HFF-Myc (cell line): ENCODE measurements around the gene SNRPB2.

Source experiments
- DNase-seq: peaks from one replicate; pipeline ENCODE4 v3.0.0-alpha.2; 2011; ENCODE audit warnings: low read depth; ENCODE audit errors: extremely low read depth
- H3K4me3 ChIP-seq: replicated peaks from 2 replicates; pipeline ENCODE4 v1.5.1; 2011; ENCODE audit warnings: low read depth, mild to moderate bottlenecking, control low read depth, low read length
- CTCF ChIP-seq: IDR thresholded peaks from 2 replicates; pipeline ENCODE4 v1.5.1; 2012; ENCODE audit warnings: mild to moderate bottlenecking, low read depth, low read length, control low read depth; ENCODE audit errors: missing control alignments

The SNRPB2 gene

GRCh38 chr20:16775961-16776360 lies 46.1 kb downstream of the SNRPB2 start:
- TF ChIP-seq CTCF = no peak
- no peak for DNase-seq
- H3K4me3 ChIP-seq = no peak overlapping the region

GRCh38 chr20:16777126-16777525 lies 47.3 kb downstream of the SNRPB2 start:
- no peak for TF ChIP-seq CTCF
- H3K4me3 ChIP-seq = no peak overlapping the region
- no peak for DNase-seq

GRCh38 chr20:16778159-16778558 lies 48.3 kb downstream of the SNRPB2 start:
- H3K4me3 ChIP-seq = no peak overlapping the region
- TF ChIP-seq CTCF = no peak
- no peak for DNase-seq

- TF ChIP-seq CTCF = no peak
- DNase-seq = no peak
- H3K4me3 ChIP-seq = no peak overlapping the region
These were observed 51.7 kb downstream of the SNRPB2 start for GRCh38 chr20:16781496-16781895.

- no peak for DNase-seq
These were observed 55.4 kb downstream of the SNRPB2 start for GRCh38 chr20:16785226-16785625.

More at GRCh38 chr20:16785226-16785625, 55.4 kb downstream of the SNRPB2 start:
- no peak for TF ChIP-seq CTCF
- no peak overlapping the region for H3K4me3 ChIP-seq
